ENCODE data around the gene LPIN2.
A peak's percentile ranks its signal among the peaks of the same experiment; 100 is the strongest.
"Not testable (repeated sequence)": the region's sequence is repeated elsewhere in the genome, so short reads cannot be mapped to it uniquely, and the experiment has no call there.

The LPIN2 gene

DNA sequence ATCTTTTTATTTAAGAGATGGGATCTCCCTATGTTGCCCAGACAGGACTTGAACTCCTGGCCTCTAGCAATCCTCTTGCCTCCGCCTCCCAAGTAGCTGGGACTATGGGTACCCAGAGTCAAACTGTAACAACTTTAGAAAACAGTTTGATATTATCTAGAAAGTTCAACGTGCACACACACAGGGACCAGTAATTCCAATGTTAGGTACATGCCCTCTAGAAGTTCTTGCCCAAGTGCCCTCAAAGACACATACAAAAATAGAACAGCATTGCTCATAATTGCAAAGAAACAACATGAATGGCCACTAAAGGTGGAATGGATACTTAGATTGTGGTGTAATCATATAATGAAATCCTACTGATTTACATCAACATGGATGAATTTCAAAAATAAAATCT is 12.6 kb upstream of the LPIN2 start:
- TF ChIP-seq SPI1 (IDR thresholded peaks at IDR 0.05; ENCODE audit: borderline replicate concordance, low read depth) (no peak), REST (IDR thresholded peaks at IDR 0.05; ENCODE audit: insufficient replicate concordance, low read depth) (no peak), GABPA (IDR thresholded peaks at IDR 0.05; ENCODE audit: low read depth) (no peak), POLR2AphosphoS5 (IDR thresholded peaks at IDR 0.05; ENCODE audit: low read depth) (no peak)
- Histone ChIP-seq H3K27ac (replicated peaks) (no peak overlapping the region), H3K4me3 (replicated peaks; ENCODE audit: insufficient read depth, low read length) (no peak overlapping the region), H3K27me3 (ENCODE audit: insufficient read depth, poor library complexity, severe bottlenecking) (no peaks in the 10 kb centered on the region)
- no peak for DNase-seq (ENCODE audit: low read depth in 1 of 2, low spot score in 1 of 2)

DNA sequence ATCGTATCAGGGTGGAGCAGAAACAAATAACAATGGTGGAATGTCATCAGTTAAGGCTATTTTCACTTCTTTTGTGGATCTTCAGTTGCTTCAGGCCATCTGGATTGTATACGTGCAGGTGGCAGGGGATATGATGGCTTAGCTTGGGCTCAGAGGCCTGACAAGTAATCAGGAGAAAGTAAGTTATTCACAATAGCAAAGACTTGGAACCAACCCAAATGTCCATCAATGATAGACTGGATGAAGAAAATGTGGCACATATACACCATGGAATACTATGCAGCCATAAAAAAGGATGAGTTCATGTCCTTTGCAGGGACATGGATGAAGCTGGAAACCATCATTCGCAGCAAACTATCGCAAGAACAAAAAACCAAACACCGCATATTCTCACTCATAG is 10.7 kb upstream of the LPIN2 start:
- not testable (repeated sequence) for H3K27ac ChIP-seq (replicated peaks); DNase-seq (ENCODE audit: low read depth in 1 of 2, low spot score in 1 of 2)

GRCh38 chr18:3016585-3017297 is 3.8 kb upstream of the LPIN2 start:
- peak overlapping the region; percentile 87 for H3K27ac ChIP-seq (replicated peaks)
- peak in 1 of 2 experiments; percentile 93 for DNase-seq (ENCODE audit: low read depth in 1 of 2, low spot score in 1 of 2)
- TF ChIP-seq GABPA (IDR thresholded peaks at IDR 0.05; ENCODE audit: low read depth) (peak; percentile 50; the same call in 1 of the 2 replicates), POLR2AphosphoS5 (IDR thresholded peaks at IDR 0.05; ENCODE audit: low read depth) (peak; percentile 74), REST (IDR thresholded peaks at IDR 0.05; ENCODE audit: insufficient replicate concordance, low read depth) (peak; percentile 50), SPI1 (IDR thresholded peaks at IDR 0.05; ENCODE audit: borderline replicate concordance, low read depth) (peak; percentile 93)
- TF ChIP-seq, protein P1, sequence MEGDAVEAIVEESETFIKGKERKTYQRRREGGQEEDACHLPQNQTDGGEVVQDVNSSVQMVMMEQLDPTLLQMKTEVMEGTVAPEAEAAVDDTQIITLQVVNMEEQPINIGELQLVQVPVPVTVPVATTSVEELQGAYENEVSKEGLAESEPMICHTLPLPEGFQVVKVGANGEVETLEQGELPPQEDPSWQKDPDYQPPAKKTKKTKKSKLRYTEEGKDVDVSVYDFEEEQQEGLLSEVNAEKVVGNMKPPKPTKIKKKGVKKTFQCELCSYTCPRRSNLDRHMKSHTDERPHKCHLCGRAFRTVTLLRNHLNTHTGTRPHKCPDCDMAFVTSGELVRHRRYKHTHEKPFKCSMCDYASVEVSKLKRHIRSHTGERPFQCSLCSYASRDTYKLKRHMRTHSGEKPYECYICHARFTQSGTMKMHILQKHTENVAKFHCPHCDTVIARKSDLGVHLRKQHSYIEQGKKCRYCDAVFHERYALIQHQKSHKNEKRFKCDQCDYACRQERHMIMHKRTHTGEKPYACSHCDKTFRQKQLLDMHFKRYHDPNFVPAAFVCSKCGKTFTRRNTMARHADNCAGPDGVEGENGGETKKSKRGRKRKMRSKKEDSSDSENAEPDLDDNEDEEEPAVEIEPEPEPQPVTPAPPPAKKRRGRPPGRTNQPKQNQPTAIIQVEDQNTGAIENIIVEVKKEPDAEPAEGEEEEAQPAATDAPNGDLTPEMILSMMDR (IDR thresholded peaks at IDR 0.05; ENCODE audit: insufficient read depth, low read length): no peak
- no peak overlapping the region for H3K4me3 ChIP-seq (replicated peaks; ENCODE audit: insufficient read depth, low read length)
- no peaks in the 10 kb centered on the region for H3K27me3 ChIP-seq (ENCODE audit: insufficient read depth, poor library complexity, severe bottlenecking)

More for the DNA sequence above, 10.7 kb upstream of the LPIN2 start:
- not testable (repeated sequence) for H3K27me3 ChIP-seq (ENCODE audit: insufficient read depth, poor library complexity, severe bottlenecking); H3K4me3 ChIP-seq (replicated peaks; ENCODE audit: insufficient read depth, low read length)

- peak overlapping the region; percentile 87 for H3K27ac ChIP-seq (replicated peaks)
- no peak overlapping the region for H3K4me3 ChIP-seq (replicated peaks; ENCODE audit: insufficient read depth, low read length)
- no peak for DNase-seq (ENCODE audit: low read depth in 1 of 2, low spot score in 1 of 2)
- no peaks in the 10 kb centered on the region for H3K27me3 ChIP-seq (ENCODE audit: insufficient read depth, poor library complexity, severe bottlenecking)
- no peak for TF ChIP-seq SPI1 (IDR thresholded peaks at IDR 0.05; ENCODE audit: borderline replicate concordance, low read depth)
- TF ChIP-seq POLR2AphosphoS5 (IDR thresholded peaks at IDR 0.05; ENCODE audit: low read depth): no peak
- TF ChIP-seq, protein P1 (IDR thresholded peaks at IDR 0.05; ENCODE audit: insufficient read depth, low read length): no peak
- no peak for TF ChIP-seq GABPA (IDR thresholded peaks at IDR 0.05; ENCODE audit: low read depth)
- no peak for TF ChIP-seq REST (IDR thresholded peaks at IDR 0.05; ENCODE audit: insufficient replicate concordance, low read depth)
These were observed 2.9 kb upstream of the LPIN2 start for GRCh38 chr18:3015851-3016250.

Data from HL-60 (cell line).